GM19397 (cell line): ENCODE results near the gene PCDHGA6.
"Not testable (repeated sequence)": the region's sequence is repeated elsewhere in the genome, so short reads cannot be mapped to it uniquely, and the experiment has no call there.

ENCODE experiments used
- ATAC-seq: cut with Tn5 transposase; IDR thresholded peaks from one replicate; pipeline ENCODE4 v1.9.1; 2021; ENCODE audit warnings: mild to moderate bottlenecking, moderate library complexity; ENCODE audit not compliant: unreplicated experiment

The PCDHGA6 gene

DNA sequence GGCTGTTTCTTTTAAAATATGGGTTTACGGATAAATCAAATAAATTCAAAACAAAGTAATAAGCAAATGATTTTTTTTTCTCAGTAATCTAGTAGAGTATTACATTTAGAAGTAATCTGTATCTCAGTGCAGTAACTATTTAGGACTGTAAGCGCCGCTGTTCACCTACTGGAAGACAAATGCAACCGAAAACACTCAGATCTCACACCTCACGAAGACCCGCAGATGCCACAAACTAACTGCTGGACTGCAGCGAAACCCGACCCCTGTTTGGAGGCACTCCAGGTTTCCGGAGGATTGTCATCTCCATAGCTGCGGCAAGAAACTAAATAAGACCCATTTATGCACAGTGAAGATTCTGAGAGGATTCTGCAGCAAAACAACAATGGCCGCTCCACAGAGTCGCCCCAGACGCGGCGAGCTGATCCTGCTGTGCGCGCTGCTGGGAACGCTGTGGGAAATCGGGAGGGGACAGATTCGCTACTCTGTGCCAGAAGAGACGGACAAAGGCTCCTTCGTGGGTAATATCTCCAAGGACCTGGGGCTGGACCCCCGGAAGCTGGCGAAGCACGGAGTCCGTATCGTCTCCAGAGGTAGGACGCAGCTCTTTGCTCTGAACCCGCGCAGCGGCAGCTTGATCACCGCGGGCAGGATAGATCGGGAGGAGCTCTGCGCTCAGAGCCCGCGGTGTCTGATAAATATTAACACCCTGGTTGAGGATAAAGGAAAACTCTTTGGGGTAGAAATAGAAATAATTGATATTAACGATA lies 18.9 kb downstream of the PCDHGA6 start, which contains the start of gene PCDHGA8:
Gene PCDHGA8, plus strand, starts transcription at position 205 of the 770 bp plus-strand sequence. Its CDS starts 181 bp downstream, at position 386.
- ATAC-seq, result no peak

DNA sequence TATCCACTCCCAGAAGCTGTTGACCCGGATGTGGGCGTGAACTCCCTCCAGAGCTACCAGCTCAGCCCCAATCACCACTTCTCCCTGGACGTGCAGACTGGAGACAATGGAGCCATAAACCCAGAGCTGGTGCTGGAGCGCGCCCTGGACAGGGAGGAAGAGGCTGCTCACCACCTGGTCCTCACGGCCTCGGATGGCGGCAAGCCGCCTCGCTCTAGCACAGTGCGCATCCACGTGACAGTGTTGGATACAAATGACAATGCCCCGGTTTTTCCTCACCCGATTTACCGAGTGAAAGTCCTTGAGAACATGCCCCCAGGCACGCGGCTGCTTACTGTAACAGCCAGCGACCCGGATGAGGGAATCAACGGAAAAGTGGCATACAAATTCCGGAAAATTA lies 19.6 kb downstream of the PCDHGA6 start:
- ATAC-seq, result no peak

- ATAC-seq, result not testable (repeated sequence)
These were observed 20.9 kb downstream of the PCDHGA6 start for GRCh38 chr5:141394401-141395187.

DNA sequence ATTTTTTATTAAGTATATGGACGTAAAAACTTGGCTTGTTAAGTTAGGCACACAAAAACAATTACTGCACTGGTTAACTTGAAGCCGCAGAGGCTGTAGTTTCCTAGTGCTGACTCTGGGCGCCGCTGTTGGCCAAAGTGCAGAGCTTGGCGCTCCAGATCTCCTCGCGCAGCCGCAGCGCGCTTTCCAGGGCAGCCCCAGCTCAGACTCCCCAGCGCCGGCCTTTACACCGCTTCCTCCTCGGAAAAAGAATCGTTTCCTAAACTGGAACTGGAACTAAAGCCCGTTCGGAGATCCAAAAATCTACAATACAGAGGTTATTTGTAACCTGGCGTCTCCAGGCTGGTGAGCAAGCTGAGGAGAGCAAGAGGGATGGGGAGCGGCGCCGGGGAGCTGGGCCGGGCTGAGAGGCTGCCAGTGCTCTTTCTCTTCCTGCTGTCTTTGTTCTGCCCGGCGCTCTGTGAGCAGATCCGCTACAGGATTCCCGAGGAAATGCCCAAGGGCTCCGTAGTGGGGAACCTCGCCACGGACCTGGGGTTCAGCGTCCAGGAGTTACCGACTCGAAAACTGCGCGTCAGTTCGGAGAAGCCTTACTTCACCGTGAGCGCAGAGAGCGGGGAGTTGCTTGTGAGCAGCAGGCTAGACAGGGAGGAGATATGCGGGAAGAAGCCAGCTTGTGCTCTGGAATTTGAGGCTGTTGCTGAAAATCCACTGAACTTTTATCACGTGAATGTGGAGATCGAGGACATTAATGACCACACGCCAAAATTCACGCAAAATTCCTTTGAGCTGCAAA lies 24.3 kb downstream of the PCDHGA6 start, which contains the start of gene PCDHGB5:
Gene PCDHGB5, plus strand, starts transcription at position 192 of the 796 bp plus-strand sequence. Its CDS starts 181 bp downstream, at position 373.
- ATAC-seq, result peak; percentile 96

DNA sequence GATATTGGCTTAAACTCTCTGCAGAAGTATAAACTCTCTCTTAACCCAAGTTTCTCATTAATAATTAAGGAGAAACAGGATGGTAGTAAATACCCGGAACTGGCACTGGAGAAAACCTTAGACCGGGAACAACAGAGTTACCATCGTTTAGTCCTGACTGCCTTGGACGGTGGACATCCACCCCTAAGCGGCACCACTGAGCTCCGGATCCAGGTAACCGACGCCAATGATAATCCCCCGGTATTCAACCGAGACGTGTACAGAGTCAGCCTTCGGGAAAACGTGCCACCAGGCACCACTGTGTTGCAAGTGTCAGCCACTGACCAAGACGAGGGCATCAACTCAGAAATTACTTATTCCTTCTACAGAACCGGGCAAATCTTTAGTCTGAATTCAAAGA lies 24.9 kb downstream of the PCDHGA6 start:
- ATAC-seq, result no peak

DNA sequence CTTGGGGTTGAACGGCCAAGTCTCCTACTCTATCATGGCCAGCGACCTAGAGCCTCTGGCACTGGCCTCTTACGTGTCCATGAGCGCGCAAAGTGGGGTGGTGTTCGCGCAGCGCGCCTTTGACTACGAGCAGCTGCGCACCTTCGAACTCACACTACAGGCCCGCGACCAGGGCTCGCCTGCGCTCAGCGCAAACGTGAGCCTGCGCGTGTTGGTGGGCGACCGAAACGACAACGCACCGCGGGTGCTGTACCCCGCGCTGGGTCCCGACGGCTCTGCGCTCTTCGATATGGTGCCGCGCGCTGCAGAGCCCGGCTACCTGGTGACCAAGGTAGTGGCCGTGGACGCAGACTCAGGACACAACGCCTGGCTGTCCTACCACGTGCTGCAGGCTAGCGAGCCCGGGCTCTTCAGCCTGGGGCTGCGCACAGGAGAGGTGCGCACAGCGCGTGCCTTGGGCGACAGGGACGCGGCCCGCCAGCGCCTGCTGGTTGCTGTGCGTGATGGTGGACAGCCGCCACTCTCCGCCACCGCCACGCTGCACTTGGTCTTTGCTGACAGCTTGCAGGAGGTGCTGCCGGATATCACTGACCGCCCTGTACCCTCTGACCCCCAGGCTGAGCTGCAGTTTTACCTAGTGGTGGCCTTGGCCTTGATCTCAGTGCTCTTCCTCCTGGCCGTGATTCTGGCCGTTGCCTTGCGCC lies 26.0 kb downstream of the PCDHGA6 start:
- ATAC-seq, result no peak

GRCh38 chr5:141402553-141403243 lies 29.0 kb downstream of the PCDHGA6 start, which contains the start of gene PCDHGA9:
Gene PCDHGA9 (plus strand): TSS chr5:141402778. CDS start chr5:141402953, 175 bp downstream.
- no peak for ATAC-seq

- ATAC-seq, result no peak
These were observed 29.7 kb downstream of the PCDHGA6 start for GRCh38 chr5:141403387-141403786.

GRCh38 chr5:141407790-141408505 lies 34.3 kb downstream of the PCDHGA6 start, which contains the start of gene PCDHGB6:
Gene PCDHGB6 (plus strand): TSS chr5:141408021. CDS start chr5:141408203, 182 bp downstream.
- ATAC-seq, result not testable (repeated sequence)

DNA sequence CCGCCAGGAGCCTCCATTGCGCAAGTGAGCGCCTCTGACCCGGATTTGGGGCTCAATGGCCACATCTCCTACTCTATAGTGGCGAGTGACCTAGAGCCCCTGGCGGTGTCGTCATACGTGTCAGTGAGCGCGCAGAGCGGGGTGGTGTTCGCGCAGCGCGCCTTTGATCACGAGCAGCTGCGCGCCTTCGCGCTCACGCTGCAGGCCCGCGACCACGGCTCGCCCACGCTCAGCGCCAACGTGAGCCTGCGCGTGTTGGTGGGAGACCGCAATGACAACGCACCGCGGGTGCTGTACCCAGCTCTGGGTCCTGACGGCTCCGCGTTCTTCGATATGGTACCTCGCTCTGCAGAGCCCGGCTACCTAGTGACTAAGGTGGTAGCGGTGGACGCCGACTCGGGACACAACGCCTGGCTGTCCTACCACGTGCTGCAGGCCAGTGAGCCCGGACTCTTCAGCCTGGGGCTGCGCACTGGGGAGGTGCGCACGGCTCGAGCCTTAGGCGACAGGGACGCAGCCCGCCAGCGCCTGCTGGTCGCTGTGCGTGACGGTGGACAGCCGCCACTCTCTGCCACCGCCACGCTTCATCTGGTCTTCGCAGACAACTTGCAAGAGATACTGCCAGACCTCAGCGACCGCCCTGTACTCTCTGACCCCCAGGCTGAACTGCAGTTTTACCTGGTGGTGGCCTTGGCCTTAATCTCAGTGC lies 36.1 kb downstream of the PCDHGA6 start:
- no peak for ATAC-seq

GRCh38 chr5:141411575-141411974 lies 37.9 kb downstream of the PCDHGA6 start:
- ATAC-seq, result no peak

GRCh38 chr5:141412854-141413539 lies 39.3 kb downstream of the PCDHGA6 start, which contains the start of gene PCDHGA10:
Gene PCDHGA10 (plus strand): TSS chr5:141412987. CDS start chr5:141413176, 189 bp downstream.
- peak; percentile 72 for ATAC-seq

DNA sequence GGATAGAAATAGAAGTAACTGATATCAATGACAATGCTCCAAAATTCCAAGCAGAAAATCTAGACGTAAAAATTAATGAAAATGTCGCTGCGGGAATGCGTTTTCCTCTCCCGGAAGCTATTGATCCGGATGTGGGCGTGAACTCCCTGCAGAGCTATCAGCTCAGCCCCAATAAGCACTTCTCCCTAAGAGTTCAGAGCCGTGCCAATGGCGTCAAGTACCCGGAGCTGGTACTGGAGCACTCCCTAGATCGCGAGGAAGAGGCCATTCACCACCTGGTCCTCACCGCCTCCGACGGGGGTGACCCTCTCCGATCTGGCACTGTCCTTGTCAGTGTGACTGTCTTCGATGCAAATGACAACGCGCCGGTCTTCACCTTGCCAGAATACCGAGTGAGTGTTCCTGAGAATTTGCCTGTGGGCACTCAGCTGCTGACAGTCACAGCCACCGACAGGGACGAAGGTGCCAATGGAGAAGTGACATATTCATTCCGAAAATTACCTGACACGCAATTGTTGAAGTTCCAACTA lies 39.9 kb downstream of the PCDHGA6 start:
- no peak for ATAC-seq

DNA sequence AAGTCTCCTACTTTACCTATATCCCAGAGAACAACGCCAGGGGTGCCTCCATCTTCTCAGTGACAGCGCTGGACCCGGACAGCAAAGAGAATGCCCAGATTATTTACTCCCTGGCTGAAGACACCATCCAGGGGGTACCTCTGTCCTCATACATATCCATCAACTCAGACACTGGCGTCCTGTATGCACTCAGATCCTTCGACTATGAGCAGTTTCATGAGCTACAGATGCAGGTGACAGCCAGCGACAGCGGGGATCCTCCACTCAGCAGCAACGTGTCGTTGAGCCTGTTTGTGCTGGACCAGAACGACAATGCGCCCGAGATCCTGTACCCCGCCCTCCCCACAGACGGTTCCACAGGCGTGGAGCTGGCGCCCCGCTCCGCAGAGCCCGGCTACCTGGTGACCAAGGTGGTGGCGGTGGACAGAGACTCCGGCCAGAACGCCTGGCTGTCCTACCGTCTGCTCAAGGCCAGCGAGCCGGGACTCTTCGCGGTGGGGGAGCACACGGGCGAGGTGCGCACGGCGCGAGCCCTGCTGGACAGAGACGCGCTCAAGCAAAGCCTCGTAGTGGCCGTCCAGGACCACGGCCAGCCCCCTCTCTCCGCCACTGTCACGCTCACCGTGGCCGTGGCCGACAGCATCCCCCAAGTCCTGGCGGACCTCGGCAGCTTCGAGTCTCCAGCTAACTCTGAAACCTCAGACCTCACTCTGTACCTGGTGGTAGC lies 41.0 kb downstream of the PCDHGA6 start:
- ATAC-seq, result not testable (repeated sequence)

DNA sequence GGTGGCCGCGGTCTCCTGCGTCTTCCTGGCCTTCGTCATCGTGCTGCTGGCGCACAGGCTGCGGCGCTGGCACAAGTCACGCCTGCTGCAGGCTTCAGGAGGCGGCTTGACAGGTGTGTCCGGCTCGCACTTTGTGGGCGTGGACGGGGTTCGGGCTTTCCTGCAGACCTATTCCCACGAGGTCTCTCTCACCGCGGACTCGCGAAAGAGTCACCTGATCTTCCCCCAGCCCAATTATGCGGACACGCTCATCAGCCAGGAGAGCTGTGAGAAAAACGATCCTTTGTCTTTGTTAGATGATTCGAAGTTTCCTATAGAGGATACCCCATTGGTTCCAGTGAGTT lies 41.6 kb downstream of the PCDHGA6 start:
- not testable (repeated sequence) for ATAC-seq

- peak; percentile 83 for ATAC-seq
These were observed 43.9 kb downstream of the PCDHGA6 start, which contains the start of gene PCDHGB7 for GRCh38 chr5:141417494-141418172. Gene PCDHGB7 (plus strand): TSS chr5:141417677. CDS start chr5:141417860, 183 bp downstream.
